Upper lobe of left lung (tissue), 6 donors: ENCODE measurements around the gene EGFLAM. TPM values are rescaled to one million over a fixed set of nuclear protein-coding genes. Genes with fewer than 3 reads are reported as not detected.

Experiments used
- ATAC-seq, 2 donors: fragments of 200-7000 bp; cut with Tn5 transposase; one replicate each; pipeline ENCODE4 v1.9.1; 2022; ENCODE audit warnings: mild to moderate bottlenecking in 2 of 2, moderate library complexity in 2 of 2; ENCODE audit not compliant: low FRiP score in 2 of 2
- DNase-seq, 2 donors: peaks; one replicate each; pipeline ENCODE4 v3.0.0-alpha.2; 2019 to 2020
- H3K27ac ChIP-seq, 4 donors: fragments of 200-600 bp; sonication (generic); one replicate each; pipeline ENCODE4 v1.5.1; 2016 to 2019
- H3K27me3 ChIP-seq, 4 donors: fragments of 200-600 bp; sonication (generic); one replicate each; pipeline ENCODE4 v1.5.1; 2017 to 2019
- H3K36me3 ChIP-seq, 4 donors: fragments of 200-600 bp; sonication (generic); one replicate each; pipeline ENCODE4 v1.5.1; 2016 to 2019
- H3K4me1 ChIP-seq, 4 donors: fragments of 200-600 bp; sonication (generic); one replicate each; pipeline ENCODE4 v1.5.1; 2018 to 2019
- H3K4me3 ChIP-seq, 4 donors: fragments of 200-600 bp; sonication (generic); one replicate each; pipeline ENCODE4 v1.5.1; 2017 to 2019; ENCODE audit warnings: mild to moderate bottlenecking in 2 of 4, moderate library complexity in 1 of 4
- H3K9me3 ChIP-seq, 4 donors: fragments of 200-600 bp; sonication (generic); one replicate each; pipeline ENCODE4 v1.5.1; 2018 to 2019
- CTCF ChIP-seq, 6 experiments: fragments of 450-650 bp in 4 of 6; fragments of 200-600 bp in 2 of 6; sonication (generic) in 2 of 6; IDR thresholded peaks; one replicate each; pipeline ENCODE4 v1.5.1; 2016 to 2019; ENCODE audit warnings: antibody characterized with exemption in 6 of 6
- EP300 ChIP-seq, 4 donors: sonication (generic); formaldehyde crosslinking; IDR thresholded peaks; one replicate each; pipeline ENCODE4 v1.5.1; 2017; ENCODE audit warnings: antibody characterized with exemption in 4 of 4, control low read depth in 2 of 4
- POLR2A ChIP-seq, 4 donors: fragments of 450-650 bp; IDR thresholded peaks; one replicate each; pipeline ENCODE4 v1.5.1; 2016 to 2017; ENCODE audit warnings: antibody characterized with exemption in 4 of 4, mild to moderate bottlenecking in 2 of 4
- POLR2AphosphoS5 ChIP-seq, 2 donors: sonication (generic); formaldehyde crosslinking; IDR thresholded peaks; one replicate each; pipeline ENCODE4 v1.5.1; 2017; ENCODE audit warnings: antibody characterized with exemption in 2 of 2
- WGBS, 2 donors: methylation state at CpG; one replicate each; pipeline ENCODE4 v1.1.5; 2017 to 2018; 5-methylcytosine and 5-hydroxymethylcytosine counted together
- total RNA-seq, 6 donors: library from RNA; depleted of rRNA in 4 of 6; stranded (reverse); fragments of >200 nt in 4 of 6; gene quantifications; one replicate each; pipeline versions ENCODE4 v1.1.0 to v1.2.1, GENCODE V29; 2016 to 2021
- donor health status: DM: no; HTN: no; CAD: no; lungs with moderate emphysema.
- donor health status: DM: no; HTN: yes; CAD: no; lungs with severe emphysema.

EGFLAM gene
- total RNA-seq, 6 donors from 2014 or later, result 0.22 to 5.2 (median 1.6) TPM; not detected in 2

- Histone ChIP-seq H3K4me1 (no peaks in the 10 kb centered on the region), H3K27ac (no peak overlapping the region), H3K36me3 (no peaks in the 10 kb centered on the region), H3K4me3 (no peak overlapping the region), H3K27me3 (no peaks in the 10 kb centered on the region), H3K9me3 (no peaks in the 10 kb centered on the region)
- TF ChIP-seq POLR2AphosphoS5 (IDR thresholded peaks at IDR 0.05) (no peak), POLR2A (IDR thresholded peaks at IDR 0.05) (no peak), EP300 (IDR thresholded peaks at IDR 0.05) (no peak), CTCF (IDR thresholded peaks at IDR 0.05) (no peak)
- DNase-seq (no peak), ATAC-seq (no peak)
Measured at GRCh38 chr5:38212307-38212706, 46.1 kb upstream of the EGFLAM start.

- WGBS, 2 donors, result 92 to 97% methylated on average over 7 of the region's 7 CpGs
Measured at GRCh38 chr5:38226091-38226490, 32.3 kb upstream of the EGFLAM start.

GRCh38 chr5:38228914-38229313 is 29.4 kb upstream of the EGFLAM start:
- no peak overlapping the region for H3K4me3 ChIP-seq
- 81 to 83% methylated on average over 6 of the region's 6 CpGs for WGBS, 2 donors
- H3K27me3 ChIP-seq, result no peaks in the 10 kb centered on the region
- DNase-seq (no peak), ATAC-seq (no peak)
- no peaks in the 10 kb centered on the region for H3K36me3 ChIP-seq
- TF ChIP-seq POLR2A (IDR thresholded peaks at IDR 0.05), result no peak
- no peak for TF ChIP-seq CTCF (IDR thresholded peaks at IDR 0.05)
- TF ChIP-seq EP300 (IDR thresholded peaks at IDR 0.05), result no peak
- no peak for TF ChIP-seq POLR2AphosphoS5 (IDR thresholded peaks at IDR 0.05)
- H3K27ac ChIP-seq, result no peak overlapping the region
- no peaks in the 10 kb centered on the region for H3K9me3 ChIP-seq
- H3K4me1 ChIP-seq, result no peaks in the 10 kb centered on the region

More at GRCh38 chr5:38226091-38226490, 32.3 kb upstream of the EGFLAM start:
- ATAC-seq, result no peak
- Histone ChIP-seq H3K36me3 (no peaks in the 10 kb centered on the region), H3K27ac (no peak overlapping the region), H3K9me3 (no peaks in the 10 kb centered on the region), H3K4me3 (no peak overlapping the region), H3K27me3 (no peaks in the 10 kb centered on the region), H3K4me1 (no peaks in the 10 kb centered on the region)
- TF ChIP-seq CTCF (IDR thresholded peaks at IDR 0.05) (no peak), POLR2A (IDR thresholded peaks at IDR 0.05) (no peak), POLR2AphosphoS5 (IDR thresholded peaks at IDR 0.05) (no peak), EP300 (IDR thresholded peaks at IDR 0.05) (no peak)
- DNase-seq, result no peak

- Histone ChIP-seq H3K27me3 (no peaks in the 10 kb centered on the region), H3K9me3 (peaks cover 0 to 6% (median 3%) of the 10 kb centered on the region in 4 donors), H3K4me1 (no peaks in the 10 kb centered on the region), H3K36me3 (no peaks in the 10 kb centered on the region), H3K27ac (no peak overlapping the region), H3K4me3 (no peak overlapping the region)
- ATAC-seq (no peak), DNase-seq (no peak)
- WGBS, 2 donors, result 86 to 88% methylated on average over 4 of the region's 4 CpGs
- TF ChIP-seq EP300 (IDR thresholded peaks at IDR 0.05) (no peak), POLR2A (IDR thresholded peaks at IDR 0.05) (no peak), CTCF (IDR thresholded peaks at IDR 0.05) (no peak), POLR2AphosphoS5 (IDR thresholded peaks at IDR 0.05) (no peak)
Measured at GRCh38 chr5:38234737-38235136, 23.6 kb upstream of the EGFLAM start.

GRCh38 chr5:38237681-38238080 is 20.7 kb upstream of the EGFLAM start:
- Histone ChIP-seq H3K36me3 (no peaks in the 10 kb centered on the region), H3K4me1 (no peaks in the 10 kb centered on the region), H3K4me3 (no peak overlapping the region), H3K9me3 (peaks cover 0 to 6% (median 3%) of the 10 kb centered on the region in 4 donors), H3K27me3 (no peaks in the 10 kb centered on the region), H3K27ac (no peak overlapping the region)
- no peak for DNase-seq
- 17 to 27% methylated on average over 2 of the region's 2 CpGs for WGBS, 2 donors
- ATAC-seq, result no peak
- TF ChIP-seq EP300 (IDR thresholded peaks at IDR 0.05) (no peak), POLR2AphosphoS5 (IDR thresholded peaks at IDR 0.05) (no peak), CTCF (IDR thresholded peaks at IDR 0.05) (no peak), POLR2A (IDR thresholded peaks at IDR 0.05) (no peak)
